ENCODE results near the gene ZBTB7A. TPM values are rescaled to one million over a fixed set of nuclear protein-coding genes. Genes with fewer than 3 reads are reported as not detected.

Gene ZBTB7A
- total RNA-seq, 1 donor from 2014 or later: 14.5 TPM

DNA sequence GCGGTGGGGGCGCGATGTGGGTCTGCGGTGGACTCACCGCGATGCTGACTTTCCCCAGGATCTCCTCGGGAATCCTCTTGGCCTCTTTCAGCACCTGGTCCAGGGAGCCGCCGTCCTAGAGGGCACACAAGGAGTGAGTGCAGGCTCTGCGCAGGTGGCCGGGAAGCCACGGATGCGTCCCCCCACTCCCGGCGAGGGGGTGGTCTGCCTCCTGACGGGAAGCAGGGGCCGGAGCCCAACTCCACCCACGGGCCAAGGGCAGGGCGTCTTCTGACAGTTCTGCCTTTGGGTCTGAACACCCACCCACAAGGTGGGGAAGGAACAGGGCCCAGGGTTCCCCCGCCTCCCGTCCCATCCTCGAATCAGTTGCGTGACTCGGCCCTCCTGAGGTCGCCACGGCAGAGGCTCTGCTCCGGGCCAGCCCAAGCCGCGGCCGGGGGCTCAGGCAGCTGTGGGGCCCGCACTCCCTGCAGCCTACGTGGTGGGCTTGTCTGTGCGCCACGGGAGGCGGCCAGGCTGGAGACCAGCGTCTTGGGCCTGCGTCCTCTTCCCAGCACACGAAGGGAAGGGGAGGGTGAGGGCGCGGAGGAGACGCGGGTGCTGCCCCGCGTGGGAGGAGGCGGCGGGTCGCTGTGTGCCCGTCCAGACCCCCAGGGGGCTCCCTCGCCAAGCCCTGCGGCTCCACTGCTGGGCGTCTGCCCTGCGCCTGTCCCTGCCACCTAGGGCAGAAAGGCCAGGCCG is 35.8 kb upstream of the ZBTB7A start:
- no peak for DNase-seq (ENCODE audit: low spot score)
- peaks cover 2% of the 10 kb centered on the region for H3K27me3 Mint-ChIP-seq (ENCODE audit: unreplicated experiment)
- no peaks in the 10 kb centered on the region for H3K4me1 Mint-ChIP-seq (ENCODE audit: unreplicated experiment)
- H3K36me3 Mint-ChIP-seq (ENCODE audit: low read depth, unreplicated experiment): peaks cover 24% of the 10 kb centered on the region
- H3K9me3 Mint-ChIP-seq (ENCODE audit: unreplicated experiment): no peaks in the 10 kb centered on the region
- H3K4me3 Mint-ChIP-seq (ENCODE audit: unreplicated experiment): no peak overlapping the region
- H3K27ac Mint-ChIP-seq (ENCODE audit: unreplicated experiment): no peak overlapping the region
- TF ChIP-seq, protein P1, sequence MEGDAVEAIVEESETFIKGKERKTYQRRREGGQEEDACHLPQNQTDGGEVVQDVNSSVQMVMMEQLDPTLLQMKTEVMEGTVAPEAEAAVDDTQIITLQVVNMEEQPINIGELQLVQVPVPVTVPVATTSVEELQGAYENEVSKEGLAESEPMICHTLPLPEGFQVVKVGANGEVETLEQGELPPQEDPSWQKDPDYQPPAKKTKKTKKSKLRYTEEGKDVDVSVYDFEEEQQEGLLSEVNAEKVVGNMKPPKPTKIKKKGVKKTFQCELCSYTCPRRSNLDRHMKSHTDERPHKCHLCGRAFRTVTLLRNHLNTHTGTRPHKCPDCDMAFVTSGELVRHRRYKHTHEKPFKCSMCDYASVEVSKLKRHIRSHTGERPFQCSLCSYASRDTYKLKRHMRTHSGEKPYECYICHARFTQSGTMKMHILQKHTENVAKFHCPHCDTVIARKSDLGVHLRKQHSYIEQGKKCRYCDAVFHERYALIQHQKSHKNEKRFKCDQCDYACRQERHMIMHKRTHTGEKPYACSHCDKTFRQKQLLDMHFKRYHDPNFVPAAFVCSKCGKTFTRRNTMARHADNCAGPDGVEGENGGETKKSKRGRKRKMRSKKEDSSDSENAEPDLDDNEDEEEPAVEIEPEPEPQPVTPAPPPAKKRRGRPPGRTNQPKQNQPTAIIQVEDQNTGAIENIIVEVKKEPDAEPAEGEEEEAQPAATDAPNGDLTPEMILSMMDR (IDR thresholded peaks at IDR 0.05; ENCODE audit: unreplicated experiment): no peak

DNA sequence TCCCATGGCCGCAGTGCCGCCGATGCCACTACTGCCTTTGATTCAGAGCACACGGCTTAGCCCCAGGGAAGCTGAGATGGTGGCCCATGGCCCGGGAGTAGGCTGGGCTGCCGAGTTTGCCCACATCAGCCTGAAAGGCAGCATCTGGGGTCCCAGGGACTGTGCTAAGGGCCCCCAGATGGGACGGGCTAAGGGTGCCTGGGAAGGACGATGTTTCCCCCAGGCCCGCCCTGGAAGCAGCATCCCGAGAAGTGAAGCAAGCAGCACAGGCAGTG is 34.7 kb upstream of the ZBTB7A start:
- Mint-ChIP-seq H3K9me3 (ENCODE audit: unreplicated experiment) (no peaks in the 10 kb centered on the region), H3K27ac (ENCODE audit: unreplicated experiment) (no peak overlapping the region), H3K4me3 (ENCODE audit: unreplicated experiment) (no peak overlapping the region), H3K27me3 (ENCODE audit: unreplicated experiment) (peaks cover 2% of the 10 kb centered on the region), H3K36me3 (ENCODE audit: low read depth, unreplicated experiment) (peaks cover 18% of the 10 kb centered on the region), H3K4me1 (ENCODE audit: unreplicated experiment) (no peaks in the 10 kb centered on the region)
- DNase-seq (ENCODE audit: low spot score): no peak
- TF ChIP-seq, protein P1 (IDR thresholded peaks at IDR 0.05; ENCODE audit: unreplicated experiment): no peak

DNA sequence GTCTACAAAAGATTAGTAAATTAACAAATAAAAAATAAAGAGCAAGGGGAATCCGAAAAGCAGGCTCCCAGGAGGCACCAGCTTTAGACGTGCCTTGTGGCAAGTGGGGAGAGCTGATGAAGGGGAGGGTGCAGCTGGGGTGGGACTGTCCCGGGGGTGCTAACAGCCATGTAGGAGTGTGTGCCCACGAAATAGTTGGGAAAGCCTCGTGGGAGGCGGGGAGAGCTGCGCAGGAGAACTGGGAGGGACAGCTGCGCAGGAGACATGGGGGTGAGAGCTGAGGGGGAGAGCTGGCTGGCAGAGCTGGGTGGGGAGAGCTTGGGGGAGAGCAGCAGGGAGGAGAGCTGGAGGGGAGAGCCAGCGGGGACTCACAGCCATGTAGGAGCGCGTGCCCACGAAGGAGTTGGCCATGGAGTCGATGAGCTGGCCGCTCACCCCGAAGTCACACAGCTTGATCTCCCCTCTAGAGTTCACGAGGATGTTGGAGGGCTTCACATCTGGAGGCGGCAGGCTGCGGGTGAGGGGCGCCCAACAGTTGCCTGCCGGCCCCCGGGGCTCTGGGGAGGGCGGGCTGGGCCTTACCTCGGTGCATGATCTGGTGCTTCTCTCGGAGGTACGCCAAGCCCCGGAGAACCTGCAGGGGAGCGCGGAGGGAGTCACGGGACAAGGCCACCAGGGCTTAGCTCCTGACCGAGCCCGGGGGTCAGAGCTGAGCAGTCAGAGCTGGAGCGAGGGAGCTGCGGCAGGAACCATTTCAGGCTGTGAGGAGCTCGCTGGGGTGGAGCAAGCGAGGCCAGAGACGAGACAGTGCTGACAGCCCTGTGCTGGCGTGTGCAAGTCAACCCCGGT is 34.2 kb upstream of the ZBTB7A start:
- H3K4me3 Mint-ChIP-seq (ENCODE audit: unreplicated experiment): peak overlapping the region; percentile 51
- no peaks in the 10 kb centered on the region for H3K9me3 Mint-ChIP-seq (ENCODE audit: unreplicated experiment)
- peaks cover 18% of the 10 kb centered on the region for H3K36me3 Mint-ChIP-seq (ENCODE audit: low read depth, unreplicated experiment)
- no peaks in the 10 kb centered on the region for H3K4me1 Mint-ChIP-seq (ENCODE audit: unreplicated experiment)
- TF ChIP-seq, protein P1 (IDR thresholded peaks at IDR 0.05; ENCODE audit: unreplicated experiment): no peak
- no peak for DNase-seq (ENCODE audit: low spot score)
- peaks cover 2% of the 10 kb centered on the region for H3K27me3 Mint-ChIP-seq (ENCODE audit: unreplicated experiment)
- no peak overlapping the region for H3K27ac Mint-ChIP-seq (ENCODE audit: unreplicated experiment)

DNA sequence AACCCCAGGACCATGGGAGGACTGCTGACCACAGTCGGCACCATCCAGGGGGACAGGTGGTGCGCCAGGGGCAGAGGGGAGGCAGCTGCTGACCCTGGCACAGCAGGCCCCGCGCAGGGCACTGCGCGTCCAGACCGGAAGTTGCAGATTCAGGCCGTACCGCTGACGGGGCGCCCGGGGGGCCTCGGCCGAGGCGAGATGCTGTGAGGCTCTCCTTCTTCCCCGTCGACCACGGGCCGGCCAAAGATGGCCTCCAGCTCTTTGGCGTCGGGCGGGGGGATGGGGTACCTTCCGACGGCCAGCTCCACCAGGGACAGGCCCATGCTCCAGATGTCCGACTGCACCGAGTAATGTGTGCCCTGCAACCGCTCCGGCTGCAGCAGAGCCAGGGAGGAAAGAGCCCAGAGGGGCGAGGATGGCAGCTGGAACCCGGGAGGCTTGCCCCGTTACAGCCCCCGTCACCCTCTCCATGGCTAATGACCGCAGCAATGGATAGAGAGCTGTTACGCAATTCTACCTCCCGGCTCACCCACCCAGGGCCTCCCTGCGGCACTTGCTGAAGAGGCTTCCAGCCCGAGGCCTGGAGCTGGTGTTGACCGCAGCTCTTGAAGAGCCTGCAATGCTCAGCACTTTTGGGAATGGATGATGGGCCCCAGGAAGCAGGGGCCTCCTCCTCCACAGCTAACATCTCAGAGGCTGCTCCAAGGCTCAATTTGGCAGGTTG is 32.5 kb upstream of the ZBTB7A start:
- no peak overlapping the region for H3K27ac Mint-ChIP-seq (ENCODE audit: unreplicated experiment)
- no peaks in the 10 kb centered on the region for H3K9me3 Mint-ChIP-seq (ENCODE audit: unreplicated experiment)

More for the DNA sequence above, 32.5 kb upstream of the ZBTB7A start:
- DNase-seq (ENCODE audit: low spot score): no peak
- H3K36me3 Mint-ChIP-seq (ENCODE audit: low read depth, unreplicated experiment): peaks cover 10% of the 10 kb centered on the region
- no peaks in the 10 kb centered on the region for H3K4me1 Mint-ChIP-seq (ENCODE audit: unreplicated experiment)
- H3K27me3 Mint-ChIP-seq (ENCODE audit: unreplicated experiment): no peaks in the 10 kb centered on the region
- H3K4me3 Mint-ChIP-seq (ENCODE audit: unreplicated experiment): no peak overlapping the region
- TF ChIP-seq, protein P1 (IDR thresholded peaks at IDR 0.05; ENCODE audit: unreplicated experiment): no peak
